ENCODE data around the gene NCMAP. TPM values are rescaled to one million over a fixed set of nuclear protein-coding genes. Genes with fewer than 3 reads are reported as not detected.
A peak's percentile ranks its signal among the peaks of the same experiment; 100 is the strongest.

The NCMAP gene
- total and polyA plus RNA-seq, 7 donors = 0.51 to 1.8 (median 0.60) TPM; not detected in 4

- Histone ChIP-seq H3K27ac (no peak overlapping the region), H3K9me3 (no peaks in the 10 kb centered on the region), H3K27me3 (no peaks in the 10 kb centered on the region), H3K36me3 (no peaks in the 10 kb centered on the region), H3K4me3 (no peak overlapping the region), H3K4me1 (peaks cover 0 to 24% (median 18%) of the 10 kb centered on the region in 4 donors)
- no peak for DNase-seq
- intact Hi-C loops (cut with DNase I) = loop anchor here (5.0 to 10.0 kb wide), 4 partner anchors 107 to 595 kb away; partner anchors contain the start of genes CLIC4, NIPAL3, RCAN3 and SYF2
- WGBS, 2 donors = 20 to 62% methylated on average over 4 of the region's 4 CpGs
- no peak for TF ChIP-seq POLR2A (IDR thresholded peaks at IDR 0.05)
- TF ChIP-seq POLR2AphosphoS5 (IDR thresholded peaks at IDR 0.05) = no peak
- no peak for TF ChIP-seq CTCF (IDR thresholded peaks at IDR 0.05)
- TF ChIP-seq EP300 (IDR thresholded peaks at IDR 0.05) = no peak
Measured at GRCh38 chr1:24639881-24640280, 84.0 kb downstream of the NCMAP start.

- Histone ChIP-seq H3K27me3 (no peaks in the 10 kb centered on the region), H3K27ac (no peak overlapping the region), H3K4me3 (no peak overlapping the region), H3K9me3 (no peaks in the 10 kb centered on the region), H3K4me1 (peaks cover 0 to 28% (median 22%) of the 10 kb centered on the region in 4 donors), H3K36me3 (peaks cover 0 to 2% (median 0%) of the 10 kb centered on the region in 4 donors)
- DNase-seq = no peak
- TF ChIP-seq EP300 (IDR thresholded peaks at IDR 0.05) (no peak), POLR2A (IDR thresholded peaks at IDR 0.05) (no peak), POLR2AphosphoS5 (IDR thresholded peaks at IDR 0.05) (no peak), CTCF (IDR thresholded peaks at IDR 0.05) (no peak)
- 43 to 69% methylated on average over 7 of the region's 7 CpGs for WGBS, 2 donors
- intact Hi-C loops (cut with DNase I) = loop anchor here (5.0 to 10.0 kb wide), 4 partner anchors 107 to 595 kb away; partner anchors contain the start of genes CLIC4, NIPAL3, RCAN3 and SYF2
Measured at GRCh38 chr1:24640288-24640687, 84.4 kb downstream of the NCMAP start.

- DNase-seq = peak; percentile 79
- H3K9me3 ChIP-seq = no peaks in the 10 kb centered on the region
- 20 to 21% methylated on average over 24 of the region's 24 CpGs for WGBS, 2 donors
- peaks cover 0 to 13% (median 6%) of the 10 kb centered on the region in 4 donors for H3K36me3 ChIP-seq
- H3K4me3 ChIP-seq = peak overlapping the region; percentile 65 to 75 (median 72)
- H3K27me3 ChIP-seq = no peaks in the 10 kb centered on the region
- TF ChIP-seq CTCF (IDR thresholded peaks at IDR 0.05) (peak in 2 of 4 experiments; percentile 23 to 29), POLR2AphosphoS5 (IDR thresholded peaks at IDR 0.05) (peak in 1 of 4 donors; percentile 4), EP300 (IDR thresholded peaks at IDR 0.05) (no peak), POLR2A (IDR thresholded peaks at IDR 0.05) (no peak)
- intact Hi-C loops (cut with DNase I) = loop anchor here (5.0 to 10.0 kb wide), 4 partner anchors 106 to 593 kb away; partner anchors contain the start of genes CLIC4, NIPAL3, RCAN3 and SYF2
- peaks cover 0 to 32% (median 29%) of the 10 kb centered on the region in 4 donors for H3K4me1 ChIP-seq
- peak overlapping the region; percentile 97 to 100 (median 100) for H3K27ac ChIP-seq
Measured at GRCh38 chr1:24641646-24642151, 85.8 kb downstream of the NCMAP start.

GRCh38 chr1:24642481-24643362, 86.8 kb downstream of the NCMAP start, which contains the start of gene SRRM1:
Gene SRRM1 (plus strand): TSS chr1:24643302. CDS start chr1:24643327, 25 bp downstream.
- peak; percentile 100 for TF ChIP-seq POLR2A (IDR thresholded peaks at IDR 0.05)
- peak in 1 of 4 donors; percentile 92 for TF ChIP-seq EP300 (IDR thresholded peaks at IDR 0.05)
- no peak for TF ChIP-seq CTCF (IDR thresholded peaks at IDR 0.05)
- peak; percentile 100 for TF ChIP-seq POLR2AphosphoS5 (IDR thresholded peaks at IDR 0.05)
- intact Hi-C loops (cut with DNase I) = loop anchor here (5.0 to 10.0 kb wide), 4 partner anchors 105 to 592 kb away; partner anchors contain the start of genes CLIC4, NIPAL3, RCAN3 and SYF2
- Histone ChIP-seq H3K27me3 (no peaks in the 10 kb centered on the region), H3K4me1 (peaks cover 0 to 32% (median 29%) of the 10 kb centered on the region in 4 donors), H3K27ac (peak within 1 kb of the TSS; percentile 97 to 100 (median 100)), H3K9me3 (no peaks in the 10 kb centered on the region), H3K4me3 (peak within 1 kb of the TSS; percentile 65 to 75 (median 72)), H3K36me3 (peaks cover 6 to 24% (median 16%) of the 10 kb centered on the region in 4 donors)
- 0% methylated on average over 95 of the region's 95 CpGs for whole genome bisulfite sequencing, 2 donors
- DNase-seq = peak; percentile 100

All from sigmoid colon (tissue), 7 donors.